Kidney epithelial cell (primary cell): Measurements from ENCODE around the gene RPS6KA6. TPM values are rescaled to one million over a fixed set of nuclear protein-coding genes. Genes with fewer than 3 reads are reported as not detected.

Experiments
- DNase-seq: peaks from one replicate; pipeline ENCODE4 v3.0.0-alpha.2; 2010; ENCODE audit warnings: low read depth
- H3K27me3 ChIP-seq: 2 replicates; pipeline ENCODE4 v1.6.0; 2011; ENCODE audit warnings: low read length; ENCODE audit not compliant: control insufficient read depth, insufficient read depth
- H3K36me3 ChIP-seq: 2 replicates; pipeline ENCODE4 v1.5.1; 2011; ENCODE audit warnings: low read length; ENCODE audit not compliant: control insufficient read depth, insufficient read depth
- H3K4me3 ChIP-seq: 2 replicates; pipeline ENCODE4 v1.5.1; 2011; ENCODE audit warnings: low read depth, mild to moderate bottlenecking, control low read depth, low read length
- CTCF ChIP-seq: IDR thresholded peaks from 2 replicates; pipeline ENCODE4 v1.5.1; 2011; ENCODE audit warnings: mild to moderate bottlenecking, moderate library complexity, low read length, control low read depth, inconsistent platforms; ENCODE audit not compliant: insufficient read depth, poor library complexity, severe bottlenecking
- total RNA-seq: library from RNA; depleted of rRNA; stranded (reverse); fragments of >200 nt; gene quantifications from 2 replicates; pipeline ENCODE4 v1.2.3, GENCODE V29; 2015

The RPS6KA6 gene
- total RNA-seq, 1 donor from 2014 or later = 5.0 TPM

- TF ChIP-seq CTCF = no peak
- Histone ChIP-seq H3K36me3 (no peaks in the 10 kb centered on the region), H3K4me3 (no peak overlapping the region), H3K27me3 (no peaks in the 10 kb centered on the region)
- no peak for DNase-seq
These were observed 12.7 kb downstream of the RPS6KA6 start for GRCh38 chrX:84175274-84175673.

GRCh38 chrX:84174348-84174747 is 13.7 kb downstream of the RPS6KA6 start:
- no peak overlapping the region for H3K4me3 ChIP-seq
- no peak for TF ChIP-seq CTCF
- H3K27me3 ChIP-seq = no peaks in the 10 kb centered on the region
- H3K36me3 ChIP-seq = no peaks in the 10 kb centered on the region
- no peak for DNase-seq

- H3K4me3 ChIP-seq = no peak overlapping the region
- H3K27me3 ChIP-seq = no peaks in the 10 kb centered on the region
- DNase-seq = no peak
- no peaks in the 10 kb centered on the region for H3K36me3 ChIP-seq
- TF ChIP-seq CTCF = no peak
These were observed 17.1 kb downstream of the RPS6KA6 start for GRCh38 chrX:84170931-84171330.

- DNase-seq = no peak
- TF ChIP-seq CTCF = no peak
- Histone ChIP-seq H3K27me3 (no peaks in the 10 kb centered on the region), H3K4me3 (no peak overlapping the region), H3K36me3 (no peaks in the 10 kb centered on the region)
These were observed 19.4 kb downstream of the RPS6KA6 start for GRCh38 chrX:84168574-84168973.

- Histone ChIP-seq H3K27me3 (no peaks in the 10 kb centered on the region), H3K4me3 (no peak overlapping the region), H3K36me3 (no peaks in the 10 kb centered on the region)
- DNase-seq = no peak
- no peak for TF ChIP-seq CTCF
These were observed 19.9 kb downstream of the RPS6KA6 start for GRCh38 chrX:84168095-84168494.

- Histone ChIP-seq H3K4me3 (no peak overlapping the region), H3K36me3 (no peaks in the 10 kb centered on the region), H3K27me3 (no peaks in the 10 kb centered on the region)
- no peak for DNase-seq
- TF ChIP-seq CTCF = no peak
These were observed 22.3 kb downstream of the RPS6KA6 start for GRCh38 chrX:84165711-84166110.
